GM23338 (cell line): ENCODE results near the gene B4GALNT4.
A peak's percentile ranks its signal among the peaks of the same experiment; 100 is the strongest.

Source experiments
- EZH2 ChIP-seq: fragments of 200-600 bp; sonication (generic); IDR thresholded peaks from one replicate; pipeline ENCODE4 v1.8.0; 2017; ENCODE audit warnings: antibody characterized with exemption, mild to moderate bottlenecking, low read depth; ENCODE audit not compliant: unreplicated experiment
- EZH2phosphoT487 ChIP-seq: fragments of 200-600 bp; sonication (generic); IDR thresholded peaks from one replicate; pipeline ENCODE4 v1.8.1; 2018; ENCODE audit warnings: antibody characterized with exemption; ENCODE audit not compliant: unreplicated experiment
- JUNB ChIP-seq: IDR thresholded peaks from one replicate; pipeline ENCODE4 v1.6.1; 2016; ENCODE audit warnings: antibody characterized with exemption; ENCODE audit not compliant: unreplicated experiment
- POLR2AphosphoS5 ChIP-seq: IDR thresholded peaks from 2 replicates; pipeline ENCODE4 v1.6.1; 2016; ENCODE audit warnings: antibody characterized with exemption, low read depth
- ZNF114 ChIP-seq: fragments of 250-450 bp; sonication (Bioruptor Pico); IDR thresholded peaks from 2 replicates; pipeline ENCODE4 v1.5.0; 2020; ENCODE audit warnings: mild to moderate bottlenecking, moderate library complexity
- TF ChIP-seq, protein P1 (sequence below), 2 experiments: fragments of 200-600 bp in 1 of 2; sonication (generic) in 1 of 2; conservative IDR thresholded peaks; 2 replicates each; pipeline versions ENCODE4 v1.5.1 to v1.6.1; 2016 to 2017; ENCODE audit warnings: antibody characterized with exemption in 2 of 2, low read depth in 2 of 2, mild to moderate bottlenecking in 2 of 2, moderate library complexity in 1 of 2
- TF ChIP-seq, protein P2 (sequence below): IDR thresholded peaks from one replicate; pipeline ENCODE4 v1.6.1; 2018; ENCODE audit warnings: antibody characterized with exemption; ENCODE audit not compliant: unreplicated experiment

DNA sequence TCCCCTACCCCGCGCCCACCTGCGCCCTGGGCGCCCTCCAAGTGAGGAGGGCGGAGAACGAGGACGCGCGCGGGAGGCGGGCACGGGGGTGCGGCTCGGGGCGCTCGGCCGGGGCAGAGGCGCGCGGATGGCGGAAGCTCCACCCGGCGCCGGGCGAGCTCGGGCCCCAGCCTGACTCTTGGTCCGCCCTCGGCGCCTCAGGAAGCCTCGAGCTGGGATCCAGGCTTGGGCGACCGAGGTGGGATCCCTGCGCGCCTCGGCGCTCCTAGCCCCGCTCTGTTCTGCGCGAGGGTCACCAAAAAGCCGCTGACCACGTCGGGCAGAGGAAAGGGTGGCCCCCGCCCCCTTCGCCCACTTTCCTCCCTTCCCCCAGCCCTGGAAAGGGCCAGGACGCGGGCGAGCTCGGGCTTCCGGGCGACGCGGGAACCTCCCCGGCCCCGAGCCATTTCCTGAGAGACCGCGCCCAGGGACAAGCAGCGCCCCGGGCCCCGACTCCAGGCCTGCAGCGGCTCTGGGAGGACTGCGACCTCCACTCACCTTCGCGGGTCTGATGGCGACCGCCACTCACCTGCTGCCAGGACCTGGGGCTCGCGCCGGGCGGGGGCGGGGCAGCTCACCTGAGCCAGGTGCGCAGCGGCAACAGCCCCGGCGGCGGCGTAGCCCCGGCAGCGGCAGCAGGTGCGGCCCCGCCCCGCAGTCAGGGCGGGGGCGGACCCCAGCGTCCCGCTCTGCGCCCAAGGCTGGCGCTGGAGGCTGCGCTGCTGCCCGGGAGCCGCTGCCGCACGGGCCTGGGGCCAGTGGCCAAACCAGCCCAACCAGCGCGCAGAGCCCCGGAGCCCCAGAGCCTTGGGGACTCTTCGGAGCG is 47.7 kb downstream of the B4GALNT4 start:
- TF ChIP-seq, protein P1, sequence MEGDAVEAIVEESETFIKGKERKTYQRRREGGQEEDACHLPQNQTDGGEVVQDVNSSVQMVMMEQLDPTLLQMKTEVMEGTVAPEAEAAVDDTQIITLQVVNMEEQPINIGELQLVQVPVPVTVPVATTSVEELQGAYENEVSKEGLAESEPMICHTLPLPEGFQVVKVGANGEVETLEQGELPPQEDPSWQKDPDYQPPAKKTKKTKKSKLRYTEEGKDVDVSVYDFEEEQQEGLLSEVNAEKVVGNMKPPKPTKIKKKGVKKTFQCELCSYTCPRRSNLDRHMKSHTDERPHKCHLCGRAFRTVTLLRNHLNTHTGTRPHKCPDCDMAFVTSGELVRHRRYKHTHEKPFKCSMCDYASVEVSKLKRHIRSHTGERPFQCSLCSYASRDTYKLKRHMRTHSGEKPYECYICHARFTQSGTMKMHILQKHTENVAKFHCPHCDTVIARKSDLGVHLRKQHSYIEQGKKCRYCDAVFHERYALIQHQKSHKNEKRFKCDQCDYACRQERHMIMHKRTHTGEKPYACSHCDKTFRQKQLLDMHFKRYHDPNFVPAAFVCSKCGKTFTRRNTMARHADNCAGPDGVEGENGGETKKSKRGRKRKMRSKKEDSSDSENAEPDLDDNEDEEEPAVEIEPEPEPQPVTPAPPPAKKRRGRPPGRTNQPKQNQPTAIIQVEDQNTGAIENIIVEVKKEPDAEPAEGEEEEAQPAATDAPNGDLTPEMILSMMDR (conservative IDR thresholded peaks at IDR 0.05; ENCODE audit: low read depth in 2 of 2): no peak
- TF ChIP-seq EZH2phosphoT487 (no peak), POLR2AphosphoS5 (peak; percentile 71), EZH2 (no peak), ZNF114 (no peak), JUNB (no peak)
- TF ChIP-seq, protein P2, sequence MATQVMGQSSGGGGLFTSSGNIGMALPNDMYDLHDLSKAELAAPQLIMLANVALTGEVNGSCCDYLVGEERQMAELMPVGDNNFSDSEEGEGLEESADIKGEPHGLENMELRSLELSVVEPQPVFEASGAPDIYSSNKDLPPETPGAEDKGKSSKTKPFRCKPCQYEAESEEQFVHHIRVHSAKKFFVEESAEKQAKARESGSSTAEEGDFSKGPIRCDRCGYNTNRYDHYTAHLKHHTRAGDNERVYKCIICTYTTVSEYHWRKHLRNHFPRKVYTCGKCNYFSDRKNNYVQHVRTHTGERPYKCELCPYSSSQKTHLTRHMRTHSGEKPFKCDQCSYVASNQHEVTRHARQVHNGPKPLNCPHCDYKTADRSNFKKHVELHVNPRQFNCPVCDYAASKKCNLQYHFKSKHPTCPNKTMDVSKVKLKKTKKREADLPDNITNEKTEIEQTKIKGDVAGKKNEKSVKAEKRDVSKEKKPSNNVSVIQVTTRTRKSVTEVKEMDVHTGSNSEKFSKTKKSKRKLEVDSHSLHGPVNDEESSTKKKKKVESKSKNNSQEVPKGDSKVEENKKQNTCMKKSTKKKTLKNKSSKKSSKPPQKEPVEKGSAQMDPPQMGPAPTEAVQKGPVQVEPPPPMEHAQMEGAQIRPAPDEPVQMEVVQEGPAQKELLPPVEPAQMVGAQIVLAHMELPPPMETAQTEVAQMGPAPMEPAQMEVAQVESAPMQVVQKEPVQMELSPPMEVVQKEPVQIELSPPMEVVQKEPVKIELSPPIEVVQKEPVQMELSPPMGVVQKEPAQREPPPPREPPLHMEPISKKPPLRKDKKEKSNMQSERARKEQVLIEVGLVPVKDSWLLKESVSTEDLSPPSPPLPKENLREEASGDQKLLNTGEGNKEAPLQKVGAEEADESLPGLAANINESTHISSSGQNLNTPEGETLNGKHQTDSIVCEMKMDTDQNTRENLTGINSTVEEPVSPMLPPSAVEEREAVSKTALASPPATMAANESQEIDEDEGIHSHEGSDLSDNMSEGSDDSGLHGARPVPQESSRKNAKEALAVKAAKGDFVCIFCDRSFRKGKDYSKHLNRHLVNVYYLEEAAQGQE: no peak
